Kidney (tissue), 14 donors: Measurements from ENCODE around the gene TYRO3. TPM values are rescaled to one million over a fixed set of nuclear protein-coding genes. Genes with fewer than 3 reads are reported as not detected.

Source experiments
- DNase-seq, 5 donors: peaks; one replicate each; pipeline ENCODE4 v3.0.0-alpha.2; 2013 to 2020
- FAIRE-seq: peaks from 2 replicates; lab custom pipeline; 2012; peaks lifted over from hg19 to GRCh38; lab: Jason Lieb, UNC
- H3K27ac ChIP-seq, 2 donors: one replicate each; pipeline ENCODE4 v1.7.0; 2013; ENCODE audit warnings: low read depth in 2 of 2, low read length in 2 of 2, inconsistent platforms in 1 of 2
- H3K27me3 ChIP-seq: one replicate; pipeline ENCODE4 v1.7.1; 2013; ENCODE audit warnings: low read length, inconsistent platforms; ENCODE audit not compliant: control insufficient read depth, insufficient read depth
- H3K36me3 ChIP-seq, 3 donors: one replicate each; pipeline versions ENCODE4 v1.7.0 to v1.7.1; 2013; ENCODE audit warnings: low read length in 3 of 3, control low read depth in 1 of 3, inconsistent platforms in 1 of 3; ENCODE audit not compliant: insufficient read depth in 3 of 3, control insufficient read depth in 2 of 3
- H3K4me1 ChIP-seq, 3 donors: one replicate each; pipeline versions ENCODE4 v1.7.0 to v1.7.1; 2013; ENCODE audit warnings: low read length in 3 of 3, inconsistent platforms in 1 of 3, low read depth in 1 of 3; ENCODE audit not compliant: control insufficient read depth in 2 of 3, insufficient read depth in 2 of 3
- H3K4me3 ChIP-seq, 3 donors: one replicate each; pipeline versions ENCODE4 v1.7.0 to v1.8.1; 2013; ENCODE audit warnings: low read length in 3 of 3, control low read depth in 1 of 3, inconsistent platforms in 1 of 3
- H3K9ac ChIP-seq, 3 donors: one replicate each; pipeline versions ENCODE4 v1.7.0 to v1.7.1; 2013; ENCODE audit warnings: low read length in 3 of 3, control low read depth in 1 of 3, inconsistent platforms in 1 of 3
- H3K9me3 ChIP-seq, 3 donors: one replicate each; pipeline versions ENCODE4 v1.7.0 to v1.7.1; 2013; ENCODE audit warnings: low read length in 3 of 3, control low read depth in 1 of 3, inconsistent platforms in 1 of 3; ENCODE audit not compliant: control insufficient read depth in 2 of 3, insufficient read depth in 1 of 3
- CTCF ChIP-seq: IDR thresholded peaks from 3 replicates; pipeline ENCODE4 v1.5.1; 2012; ENCODE audit warnings: mild to moderate bottlenecking, moderate library complexity, borderline replicate concordance; ENCODE audit not compliant: insufficient read depth; ENCODE audit errors: extremely low read depth
- intact Hi-C: fragments of 100-400 bp; cut with DNase I; formaldehyde crosslinking; loops from one replicate; pipeline ENCODE4 v1.11.1; 2022
- polyA plus RNA-seq: library from polyadenylated mRNA; stranded (reverse); fragments of 350-450 nt; fragmentation: Illumina TruSeq; extraction: RNeasy Lipid Tissue Mini Kit (QIAGEN cat#74804); gene quantifications from one replicate; pipeline ENCODE4 v1.2.3, GENCODE V29; 2014; ENCODE audit warnings: low read depth, low replicate concordance; ENCODE audit not compliant: insufficient read depth
- total RNA-seq: library from RNA; stranded (reverse); fragmentation: NEBNext Ultra II Directional; extraction: Animal tissue kit (Norgen Biotek cat#: 25700); gene quantifications from one replicate; pipeline ENCODE4 v1.2.1, GENCODE V29; 2021
- donor health status: control.
- donor health status: control.
- donor health status: control.
- donor health status: control.
- donor health status: control.
- donor health status: DM: yes; HTN: yes; CAD: no.
- donor health status: Normal renal cell carcinoma (clear cell type).

Gene TYRO3
- total and polyA plus RNA-seq, 2 donors from 2014 or later: 2.5 to 46.5 TPM

GRCh38 chr15:41557673-41558399 is 1.2 kb upstream of the TYRO3 start:
- H3K9me3 ChIP-seq: no peaks in the 10 kb centered on the region
- intact Hi-C loops: no loop called here
- no peaks in the 10 kb centered on the region for H3K27me3 ChIP-seq
- TF ChIP-seq CTCF: peak; percentile 67
- H3K4me1 ChIP-seq: peaks cover 0 to 12% (median 0%) of the 10 kb centered on the region in 3 donors
- no peak overlapping the region for H3K9ac ChIP-seq
- no peak overlapping the region for H3K27ac ChIP-seq
- no peak for FAIRE-seq
- peak overlapping the region in 2 of 3 donors; percentile 21 to 39 for H3K4me3 ChIP-seq
- DNase-seq: peak; percentile 81 to 89 (median 87)
- H3K36me3 ChIP-seq: no peaks in the 10 kb centered on the region

GRCh38 chr15:41559239-41559782 is 299 bp downstream of the TYRO3 start:
- intact Hi-C loops: no loop called here
- TF ChIP-seq CTCF: no peak
- Histone ChIP-seq H3K36me3 (no peaks in the 10 kb centered on the region), H3K4me1 (peaks cover 0 to 14% (median 0%) of the 10 kb centered on the region in 3 donors), H3K9ac (peak overlapping the region in 1 of 3 donors; percentile 42), H3K9me3 (no peaks in the 10 kb centered on the region), H3K27ac (no peak overlapping the region), H3K4me3 (peak overlapping the region; percentile 45 to 62 (median 62)), H3K27me3 (no peaks in the 10 kb centered on the region)
- peak in 2 of 5 donors; percentile 30 to 77 for DNase-seq
- no peak for FAIRE-seq

- no peak for TF ChIP-seq CTCF
- H3K9ac ChIP-seq: no peak overlapping the region
- H3K4me1 ChIP-seq: peaks cover 0 to 19% (median 2%) of the 10 kb centered on the region in 3 donors
- no peak for FAIRE-seq
- no peak for DNase-seq
- no peaks in the 10 kb centered on the region for H3K27me3 ChIP-seq
- peak overlapping the region in 2 of 3 donors; percentile 16 to 62 for H3K4me3 ChIP-seq
- H3K27ac ChIP-seq: no peak overlapping the region
- no peaks in the 10 kb centered on the region for H3K9me3 ChIP-seq
- intact Hi-C loops: no loop called here
- H3K36me3 ChIP-seq: no peaks in the 10 kb centered on the region
These were observed 1.5 kb downstream of the TYRO3 start for GRCh38 chr15:41560572-41560874.
